Liver (tissue), 9 donors: Measurements from ENCODE around the gene RAI1. TPM values are rescaled to one million over a fixed set of nuclear protein-coding genes. Genes with fewer than 3 reads are reported as not detected.

ENCODE experiments used
- DNase-seq: peaks from one replicate; pipeline ENCODE4 v3.0.0-alpha.2; 2017; ENCODE audit warnings: low spot score
- H3K27ac ChIP-seq, 2 donors: one replicate each; pipeline ENCODE4 v1.7.0; 2013; ENCODE audit warnings: inconsistent platforms in 2 of 2, low read length in 2 of 2, control low read depth in 1 of 2, low read depth in 1 of 2, mild to moderate bottlenecking in 1 of 2
- H3K27me3 ChIP-seq, 4 donors: one replicate each; pipeline versions ENCODE4 v1.6.1 to v1.7.0; 2013; ENCODE audit warnings: low read length in 3 of 4, inconsistent platforms in 1 of 4, mild to moderate bottlenecking in 1 of 4, moderate library complexity in 1 of 4; ENCODE audit not compliant: control insufficient read depth in 4 of 4, insufficient read depth in 4 of 4
- H3K36me3 ChIP-seq, 4 donors: one replicate each; pipeline versions ENCODE4 v1.6.1 to v1.7.0; 2013; ENCODE audit warnings: low read length in 3 of 4, mild to moderate bottlenecking in 3 of 4, low read depth in 1 of 4, moderate library complexity in 1 of 4; ENCODE audit not compliant: control insufficient read depth in 4 of 4, insufficient read depth in 3 of 4
- H3K4me1 ChIP-seq, 4 donors: one replicate each; pipeline versions ENCODE4 v1.6.1 to v1.7.0; 2013; ENCODE audit warnings: low read length in 3 of 4, mild to moderate bottlenecking in 3 of 4, moderate library complexity in 1 of 4; ENCODE audit not compliant: control insufficient read depth in 4 of 4, insufficient read depth in 4 of 4
- H3K4me3 ChIP-seq, 3 donors: one replicate each; pipeline versions ENCODE4 v1.6.1 to v1.7.0; 2013; ENCODE audit warnings: low read length in 3 of 3, control low read depth in 1 of 3, low read depth in 1 of 3, mild to moderate bottlenecking in 1 of 3
- H3K9ac ChIP-seq, 2 donors: one replicate each; pipeline ENCODE4 v1.7.0; 2013; ENCODE audit warnings: low read length in 2 of 2, mild to moderate bottlenecking in 2 of 2, moderate library complexity in 2 of 2, control low read depth in 1 of 2, low read depth in 1 of 2
- H3K9me3 ChIP-seq, 4 donors: one replicate each; pipeline versions ENCODE4 v1.6.1 to v1.7.0; 2013; ENCODE audit warnings: low read length in 3 of 4; ENCODE audit not compliant: control insufficient read depth in 4 of 4
- EGR1 ChIP-seq, 2 donors: IDR thresholded peaks; 2 replicates each; pipeline ENCODE4 v1.6.1; 2016 to 2018; ENCODE audit warnings: antibody characterized with exemption in 2 of 2, low read depth in 2 of 2
- FOXA1 ChIP-seq: IDR thresholded peaks from 2 replicates; pipeline ENCODE4 v1.6.1; 2016; ENCODE audit warnings: antibody characterized with exemption
- HNF4G ChIP-seq: IDR thresholded peaks from 2 replicates; pipeline ENCODE4 v1.6.1; 2016; ENCODE audit warnings: antibody characterized with exemption
- NR2F2 ChIP-seq: IDR thresholded peaks from 2 replicates; pipeline ENCODE4 v1.6.1; 2016; ENCODE audit warnings: antibody characterized with exemption
- RAD21 ChIP-seq, 2 donors: IDR thresholded peaks; 2 replicates each; pipeline ENCODE4 v1.6.1; 2016; ENCODE audit warnings: antibody characterized with exemption in 2 of 2, mild to moderate bottlenecking in 2 of 2
- SP1 ChIP-seq: IDR thresholded peaks from 2 replicates; pipeline ENCODE4 v1.6.1; 2018; ENCODE audit warnings: antibody characterized with exemption, mild to moderate bottlenecking
- TAF1 ChIP-seq: conservative IDR thresholded peaks from 2 replicates; pipeline ENCODE4 v1.6.1; 2016; ENCODE audit warnings: antibody characterized with exemption, mild to moderate bottlenecking
- YY1 ChIP-seq: IDR thresholded peaks from 2 replicates; pipeline ENCODE4 v1.6.1; 2016; ENCODE audit warnings: antibody characterized with exemption, mild to moderate bottlenecking
- WGBS: extraction: QIAGEN DNeasy Blood & Tissue Kit; methylation state at CpG from one replicate; pipeline ENCODE4 v1.1.7; 2013; 5-methylcytosine and 5-hydroxymethylcytosine counted together
- polyA plus RNA-seq, 2 donors: library from polyadenylated mRNA; stranded (reverse) in 1 of 2; unstranded in 1 of 2; fragments of 200-250 nt in 1 of 2; fragments of >200 nt in 1 of 2; fragmentation: Nextera tagmentation in 1 of 2; extraction: Ambion mirVana in 1 of 2; gene quantifications; one replicate each; pipeline versions ENCODE4 v1.2.1 to v1.2.3, GENCODE V29; 2013 to 2015
- total RNA-seq, 2 donors: library from RNA; depleted of rRNA; stranded (reverse); fragments of >200 nt; gene quantifications; one replicate each; pipeline ENCODE4 v1.2.3, GENCODE V29; 2014
- TF ChIP-seq, protein P1 (sequence below): fragments of 150-350 bp; IDR thresholded peaks from 2 replicates; pipeline ENCODE4 v1.5.1; 2017; ENCODE audit warnings: improper control_type of control experiment, low read depth, low read length; ENCODE audit not compliant: missing input control
- TF ChIP-seq, protein P2 (sequence below): IDR thresholded peaks from 2 replicates; pipeline ENCODE4 v1.6.1; 2016; ENCODE audit warnings: antibody characterized with exemption
- TF ChIP-seq, protein P3 (sequence below): IDR thresholded peaks from 2 replicates; pipeline ENCODE4 v1.6.1; 2016; ENCODE audit warnings: antibody characterized with exemption, mild to moderate bottlenecking
- TF ChIP-seq, protein P4 (sequence below): IDR thresholded peaks from 2 replicates; pipeline ENCODE4 v1.6.1; 2016; ENCODE audit warnings: antibody characterized with exemption
- donor health status: healthy.
- donor health status: healthy.
- donor health status: healthy.
- donor health status: healthy.
- donor health status: healthy.

RAI1 gene
- total and polyA plus RNA-seq, 4 donors, result 0.57 to 7.6 (median 5.3) TPM

DNA sequence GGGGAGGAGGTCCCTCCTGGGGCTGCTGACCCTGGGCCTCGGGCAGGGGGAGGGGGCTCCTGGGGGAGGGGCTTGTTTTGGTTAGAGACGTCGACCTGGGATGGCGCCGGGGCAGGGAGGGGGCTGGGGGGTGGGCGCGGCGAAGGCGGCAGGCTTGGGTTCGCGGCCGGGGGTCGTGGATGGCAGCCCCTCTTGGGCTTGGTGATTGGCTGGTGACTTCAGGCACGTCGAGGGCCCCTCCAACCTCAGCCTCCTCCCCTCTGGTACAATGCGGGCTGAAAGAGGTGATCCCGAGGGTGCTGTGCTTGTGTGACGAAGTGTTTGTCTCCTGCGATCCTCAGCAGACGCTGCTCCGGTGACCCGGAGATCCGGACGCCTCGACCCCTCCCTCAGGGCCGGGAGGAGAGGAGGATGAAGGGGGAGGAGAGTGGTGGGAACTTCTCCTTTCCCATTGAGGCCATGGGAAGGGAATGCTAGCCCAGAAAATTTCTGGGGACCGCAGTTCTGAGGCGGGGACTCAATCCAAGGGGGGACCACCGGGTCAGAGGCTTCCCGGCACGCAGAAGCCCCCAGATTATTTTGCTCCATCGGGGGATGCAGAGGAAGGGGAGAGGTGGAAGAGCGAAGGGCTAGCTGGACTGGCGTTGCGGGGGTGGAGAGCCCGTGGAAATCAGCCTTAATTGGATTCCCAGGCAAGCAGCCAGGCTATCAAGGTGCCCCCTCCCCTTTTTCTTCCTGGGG lies 43.9 kb downstream of the RAI1 start:
- peak; percentile 94 for TF ChIP-seq NR2F2
- TF ChIP-seq, protein P1, sequence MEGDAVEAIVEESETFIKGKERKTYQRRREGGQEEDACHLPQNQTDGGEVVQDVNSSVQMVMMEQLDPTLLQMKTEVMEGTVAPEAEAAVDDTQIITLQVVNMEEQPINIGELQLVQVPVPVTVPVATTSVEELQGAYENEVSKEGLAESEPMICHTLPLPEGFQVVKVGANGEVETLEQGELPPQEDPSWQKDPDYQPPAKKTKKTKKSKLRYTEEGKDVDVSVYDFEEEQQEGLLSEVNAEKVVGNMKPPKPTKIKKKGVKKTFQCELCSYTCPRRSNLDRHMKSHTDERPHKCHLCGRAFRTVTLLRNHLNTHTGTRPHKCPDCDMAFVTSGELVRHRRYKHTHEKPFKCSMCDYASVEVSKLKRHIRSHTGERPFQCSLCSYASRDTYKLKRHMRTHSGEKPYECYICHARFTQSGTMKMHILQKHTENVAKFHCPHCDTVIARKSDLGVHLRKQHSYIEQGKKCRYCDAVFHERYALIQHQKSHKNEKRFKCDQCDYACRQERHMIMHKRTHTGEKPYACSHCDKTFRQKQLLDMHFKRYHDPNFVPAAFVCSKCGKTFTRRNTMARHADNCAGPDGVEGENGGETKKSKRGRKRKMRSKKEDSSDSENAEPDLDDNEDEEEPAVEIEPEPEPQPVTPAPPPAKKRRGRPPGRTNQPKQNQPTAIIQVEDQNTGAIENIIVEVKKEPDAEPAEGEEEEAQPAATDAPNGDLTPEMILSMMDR, result no peak
- TF ChIP-seq, protein P2, sequence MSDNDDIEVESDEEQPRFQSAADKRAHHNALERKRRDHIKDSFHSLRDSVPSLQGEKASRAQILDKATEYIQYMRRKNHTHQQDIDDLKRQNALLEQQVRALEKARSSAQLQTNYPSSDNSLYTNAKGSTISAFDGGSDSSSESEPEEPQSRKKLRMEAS, result no peak
- Histone ChIP-seq H3K27me3 (no peaks in the 10 kb centered on the region), H3K4me1 (peaks cover 0 to 4% (median 4%) of the 10 kb centered on the region in 4 donors), H3K36me3 (no peaks in the 10 kb centered on the region), H3K9me3 (no peaks in the 10 kb centered on the region), H3K4me3 (peak overlapping the region in 1 of 3 donors; percentile 32), H3K27ac (peak overlapping the region; percentile 69 to 70), H3K9ac (no peak overlapping the region)
- no peak for DNase-seq
- 67% methylated on average over 36 of the region's 36 CpGs for WGBS

GRCh38 chr17:17725752-17726457 lies 44.6 kb downstream of the RAI1 start:
- H3K36me3 ChIP-seq, result no peaks in the 10 kb centered on the region
- H3K27ac ChIP-seq, result peak overlapping the region; percentile 39 to 70
- H3K4me3 ChIP-seq, result no peak overlapping the region
- H3K9me3 ChIP-seq, result no peaks in the 10 kb centered on the region
- WGBS, result 76% methylated on average over 7 of the region's 7 CpGs
- H3K4me1 ChIP-seq, result peaks cover 0 to 4% (median 4%) of the 10 kb centered on the region in 4 donors
- H3K9ac ChIP-seq, result no peak overlapping the region
- no peak for DNase-seq
- no peaks in the 10 kb centered on the region for H3K27me3 ChIP-seq
- TF ChIP-seq NR2F2 (peak; percentile 99), RAD21 (IDR thresholded peaks at IDR 0.05) (peak in 1 of 2 donors; percentile 11), SP1 (no peak), FOXA1 (no peak)
- TF ChIP-seq, protein P2, result no peak

DNA sequence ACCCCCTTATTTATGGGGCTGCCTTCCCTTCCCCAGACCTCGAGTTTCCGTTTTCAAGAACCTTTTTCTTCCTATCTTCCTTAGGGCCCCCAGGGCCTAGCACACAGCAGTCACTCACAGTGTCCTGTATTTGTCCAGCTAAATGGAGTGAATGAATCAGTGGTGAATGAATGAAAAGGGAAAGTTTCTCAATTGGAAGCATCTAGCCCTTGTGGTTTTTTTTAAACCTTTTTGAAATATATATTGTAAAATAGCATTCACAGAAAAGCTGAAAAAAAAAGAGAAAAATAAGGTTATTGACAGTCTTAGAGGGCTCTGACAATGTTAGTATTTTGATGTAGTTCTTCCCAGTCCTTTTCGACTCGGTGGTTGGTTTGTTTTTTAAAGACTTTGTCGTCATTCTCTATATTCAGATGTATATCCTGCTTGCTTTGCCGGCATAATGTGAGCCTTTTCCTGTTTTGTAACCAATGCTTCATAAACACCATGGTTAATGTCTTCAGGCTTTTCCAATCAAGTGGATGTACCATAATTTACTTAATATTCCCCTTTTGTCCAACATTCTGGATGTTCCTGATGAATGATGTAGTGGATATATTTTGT lies 45.3 kb downstream of the RAI1 start:
- peaks cover 0 to 4% (median 4%) of the 10 kb centered on the region in 4 donors for H3K4me1 ChIP-seq
- peak overlapping the region; percentile 39 to 70 for H3K27ac ChIP-seq
- H3K9ac ChIP-seq, result no peak overlapping the region
- no peaks in the 10 kb centered on the region for H3K9me3 ChIP-seq
- 73% methylated on average over 6 of the region's 6 CpGs for WGBS
- H3K27me3 ChIP-seq, result no peaks in the 10 kb centered on the region
- DNase-seq, result no peak
- H3K4me3 ChIP-seq, result no peak overlapping the region
- H3K36me3 ChIP-seq, result no peaks in the 10 kb centered on the region
- no peak for TF ChIP-seq EGR1 (IDR thresholded peaks at IDR 0.05; ENCODE audit: low read depth in 2 of 2)
- TF ChIP-seq, protein P3, sequence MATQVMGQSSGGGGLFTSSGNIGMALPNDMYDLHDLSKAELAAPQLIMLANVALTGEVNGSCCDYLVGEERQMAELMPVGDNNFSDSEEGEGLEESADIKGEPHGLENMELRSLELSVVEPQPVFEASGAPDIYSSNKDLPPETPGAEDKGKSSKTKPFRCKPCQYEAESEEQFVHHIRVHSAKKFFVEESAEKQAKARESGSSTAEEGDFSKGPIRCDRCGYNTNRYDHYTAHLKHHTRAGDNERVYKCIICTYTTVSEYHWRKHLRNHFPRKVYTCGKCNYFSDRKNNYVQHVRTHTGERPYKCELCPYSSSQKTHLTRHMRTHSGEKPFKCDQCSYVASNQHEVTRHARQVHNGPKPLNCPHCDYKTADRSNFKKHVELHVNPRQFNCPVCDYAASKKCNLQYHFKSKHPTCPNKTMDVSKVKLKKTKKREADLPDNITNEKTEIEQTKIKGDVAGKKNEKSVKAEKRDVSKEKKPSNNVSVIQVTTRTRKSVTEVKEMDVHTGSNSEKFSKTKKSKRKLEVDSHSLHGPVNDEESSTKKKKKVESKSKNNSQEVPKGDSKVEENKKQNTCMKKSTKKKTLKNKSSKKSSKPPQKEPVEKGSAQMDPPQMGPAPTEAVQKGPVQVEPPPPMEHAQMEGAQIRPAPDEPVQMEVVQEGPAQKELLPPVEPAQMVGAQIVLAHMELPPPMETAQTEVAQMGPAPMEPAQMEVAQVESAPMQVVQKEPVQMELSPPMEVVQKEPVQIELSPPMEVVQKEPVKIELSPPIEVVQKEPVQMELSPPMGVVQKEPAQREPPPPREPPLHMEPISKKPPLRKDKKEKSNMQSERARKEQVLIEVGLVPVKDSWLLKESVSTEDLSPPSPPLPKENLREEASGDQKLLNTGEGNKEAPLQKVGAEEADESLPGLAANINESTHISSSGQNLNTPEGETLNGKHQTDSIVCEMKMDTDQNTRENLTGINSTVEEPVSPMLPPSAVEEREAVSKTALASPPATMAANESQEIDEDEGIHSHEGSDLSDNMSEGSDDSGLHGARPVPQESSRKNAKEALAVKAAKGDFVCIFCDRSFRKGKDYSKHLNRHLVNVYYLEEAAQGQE, result no peak
- TF ChIP-seq TAF1, result no peak
- TF ChIP-seq, protein P2, result no peak
- TF ChIP-seq YY1, result no peak
- TF ChIP-seq NR2F2, result no peak
- TF ChIP-seq, protein P4, sequence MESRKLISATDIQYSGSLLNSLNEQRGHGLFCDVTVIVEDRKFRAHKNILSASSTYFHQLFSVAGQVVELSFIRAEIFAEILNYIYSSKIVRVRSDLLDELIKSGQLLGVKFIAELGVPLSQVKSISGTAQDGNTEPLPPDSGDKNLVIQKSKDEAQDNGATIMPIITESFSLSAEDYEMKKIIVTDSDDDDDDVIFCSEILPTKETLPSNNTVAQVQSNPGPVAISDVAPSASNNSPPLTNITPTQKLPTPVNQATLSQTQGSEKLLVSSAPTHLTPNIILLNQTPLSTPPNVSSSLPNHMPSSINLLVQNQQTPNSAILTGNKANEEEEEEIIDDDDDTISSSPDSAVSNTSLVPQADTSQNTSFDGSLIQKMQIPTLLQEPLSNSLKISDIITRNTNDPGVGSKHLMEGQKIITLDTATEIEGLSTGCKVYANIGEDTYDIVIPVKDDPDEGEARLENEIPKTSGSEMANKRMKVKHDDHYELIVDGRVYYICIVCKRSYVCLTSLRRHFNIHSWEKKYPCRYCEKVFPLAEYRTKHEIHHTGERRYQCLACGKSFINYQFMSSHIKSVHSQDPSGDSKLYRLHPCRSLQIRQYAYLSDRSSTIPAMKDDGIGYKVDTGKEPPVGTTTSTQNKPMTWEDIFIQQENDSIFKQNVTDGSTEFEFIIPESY, result no peak
- no peak for TF ChIP-seq HNF4G
- no peak for TF ChIP-seq FOXA1
- TF ChIP-seq, protein P1, result no peak
